Measurements from ENCODE around the gene PRR9.

Gene PRR9

GRCh38 chr1:153245466-153245865 lies 28.1 kb downstream of the PRR9 start:
- no peak overlapping the region for H3K4me2 ChIP-seq (ENCODE audit: insufficient read depth, low read length, poor library complexity, severe bottlenecking)
- WGBS, 2 donors (ENCODE audit: extremely low coverage in 2 of 2, insufficient read length in 2 of 2, insufficient replicate concordance in 1 of 2), result no CpG with 5 or more reads among the region's 4 CpGs

GRCh38 chr1:153246018-153246417 lies 28.6 kb downstream of the PRR9 start:
- H3K4me2 ChIP-seq (ENCODE audit: insufficient read depth, low read length, poor library complexity, severe bottlenecking), result no peak overlapping the region
- H2BK15ac ChIP-seq (ENCODE audit: low read length), result no peak overlapping the region
- no peak overlapping the region for H3K4me3 ChIP-seq (ENCODE audit: low read length in 2 of 2)
- H3K4ac ChIP-seq (ENCODE audit: low read length), result no peak overlapping the region
- H3K18ac ChIP-seq (ENCODE audit: low read length), result no peak overlapping the region
- H3K23ac ChIP-seq (ENCODE audit: low read depth, low read length, poor library complexity), result no peak overlapping the region
- H3K36me3 ChIP-seq (replicated peaks in 1 of 2; ENCODE audit: control insufficient read depth in 2 of 2, insufficient read depth in 2 of 2, low read length in 2 of 2), result no peaks in the 10 kb centered on the region
- H3K27me3 ChIP-seq (ENCODE audit: control insufficient read depth in 3 of 3, insufficient read depth in 3 of 3, low read depth in 1 of 3, low read length in 3 of 3), result no peaks in the 10 kb centered on the region
- no peak overlapping the region for H2AK5ac ChIP-seq (ENCODE audit: low read depth, low read length)
- H3K4me1 ChIP-seq (ENCODE audit: control insufficient read depth in 2 of 2, insufficient read depth in 1 of 2, low read depth in 1 of 2, low read length in 2 of 2), result peaks cover 0 to 4% of the 10 kb centered on the region in 2 donors
- no peak overlapping the region for H3K9ac ChIP-seq (ENCODE audit: low read depth, low read length, poor library complexity)
- no peak overlapping the region for H2BK12ac ChIP-seq (ENCODE audit: low read length)
- H3K14ac ChIP-seq (ENCODE audit: low read length), result no peak overlapping the region
- no peak overlapping the region for H4K8ac ChIP-seq (ENCODE audit: low read depth, low read length)
- H4K91ac ChIP-seq (ENCODE audit: low read depth, low read length, poor library complexity), result no peak overlapping the region
- H2AFZ ChIP-seq (ENCODE audit: low read length), result no peak overlapping the region
- H3K79me1 ChIP-seq (ENCODE audit: low read depth, low read length), result no peaks in the 10 kb centered on the region
- H2BK120ac ChIP-seq (ENCODE audit: low read depth, low read length), result no peak overlapping the region
- peaks cover 0 to 2% of the 10 kb centered on the region in 2 donors for H3K9me3 ChIP-seq (replicated peaks in 1 of 2; ENCODE audit: control insufficient read depth in 2 of 2, insufficient read depth in 1 of 2, low read depth in 1 of 2, low read length in 2 of 2)
- no peak for DNase-seq (ENCODE audit: low spot score)
- no peak overlapping the region for H2BK5ac ChIP-seq (ENCODE audit: low read length)
- WGBS, 2 donors (ENCODE audit: extremely low coverage in 2 of 2, insufficient read length in 2 of 2, insufficient replicate concordance in 1 of 2), result no CpG with 5 or more reads among the region's 1 CpG
- H3K27ac ChIP-seq (replicated peaks; ENCODE audit: low read length), result no peak overlapping the region

More at GRCh38 chr1:153245466-153245865, 28.1 kb downstream of the PRR9 start:
- H2BK12ac ChIP-seq (ENCODE audit: low read length), result no peak overlapping the region
- H3K27ac ChIP-seq (replicated peaks; ENCODE audit: low read length), result no peak overlapping the region
- H4K8ac ChIP-seq (ENCODE audit: low read depth, low read length), result no peak overlapping the region
- H2BK15ac ChIP-seq (ENCODE audit: low read length), result no peak overlapping the region
- H3K27me3 ChIP-seq (ENCODE audit: control insufficient read depth in 3 of 3, insufficient read depth in 3 of 3, low read depth in 1 of 3, low read length in 3 of 3), result no peaks in the 10 kb centered on the region
- H3K9ac ChIP-seq (ENCODE audit: low read depth, low read length, poor library complexity), result no peak overlapping the region
- H4K91ac ChIP-seq (ENCODE audit: low read depth, low read length, poor library complexity), result no peak overlapping the region
- no peak overlapping the region for H2AFZ ChIP-seq (ENCODE audit: low read length)
- H2AK5ac ChIP-seq (ENCODE audit: low read depth, low read length), result no peak overlapping the region
- no peak overlapping the region for H3K18ac ChIP-seq (ENCODE audit: low read length)
- H3K36me3 ChIP-seq (replicated peaks in 1 of 2; ENCODE audit: control insufficient read depth in 2 of 2, insufficient read depth in 2 of 2, low read length in 2 of 2), result no peaks in the 10 kb centered on the region
- no peak overlapping the region for H2BK120ac ChIP-seq (ENCODE audit: low read depth, low read length)
- H3K4me1 ChIP-seq (ENCODE audit: control insufficient read depth in 2 of 2, insufficient read depth in 1 of 2, low read depth in 1 of 2, low read length in 2 of 2), result peaks cover 0 to 4% of the 10 kb centered on the region in 2 donors
- no peak overlapping the region for H3K14ac ChIP-seq (ENCODE audit: low read length)
- no peak overlapping the region for H2BK5ac ChIP-seq (ENCODE audit: low read length)
- no peaks in the 10 kb centered on the region for H3K79me1 ChIP-seq (ENCODE audit: low read depth, low read length)
- no peak overlapping the region for H3K23ac ChIP-seq (ENCODE audit: low read depth, low read length, poor library complexity)
- peaks cover 0 to 2% of the 10 kb centered on the region in 2 donors for H3K9me3 ChIP-seq (replicated peaks in 1 of 2; ENCODE audit: control insufficient read depth in 2 of 2, insufficient read depth in 1 of 2, low read depth in 1 of 2, low read length in 2 of 2)
- no peak for DNase-seq (ENCODE audit: low spot score)
- H3K4ac ChIP-seq (ENCODE audit: low read length), result no peak overlapping the region
- H3K4me3 ChIP-seq (ENCODE audit: low read length in 2 of 2), result no peak overlapping the region

GRCh38 chr1:153246825-153247224 lies 29.4 kb downstream of the PRR9 start:
- no peak overlapping the region for H2AK5ac ChIP-seq (ENCODE audit: low read depth, low read length)
- no peaks in the 10 kb centered on the region for H3K27me3 ChIP-seq (ENCODE audit: control insufficient read depth in 3 of 3, insufficient read depth in 3 of 3, low read depth in 1 of 3, low read length in 3 of 3)
- H3K23ac ChIP-seq (ENCODE audit: low read depth, low read length, poor library complexity), result no peak overlapping the region
- peaks cover 0 to 4% of the 10 kb centered on the region in 2 donors for H3K4me1 ChIP-seq (ENCODE audit: control insufficient read depth in 2 of 2, insufficient read depth in 1 of 2, low read depth in 1 of 2, low read length in 2 of 2)
- no peak overlapping the region for H3K18ac ChIP-seq (ENCODE audit: low read length)
- H2AFZ ChIP-seq (ENCODE audit: low read length), result no peak overlapping the region
- H3K14ac ChIP-seq (ENCODE audit: low read length), result no peak overlapping the region
- no peaks in the 10 kb centered on the region for H3K36me3 ChIP-seq (replicated peaks in 1 of 2; ENCODE audit: control insufficient read depth in 2 of 2, insufficient read depth in 2 of 2, low read length in 2 of 2)
- no peak overlapping the region for H4K8ac ChIP-seq (ENCODE audit: low read depth, low read length)
- H2BK120ac ChIP-seq (ENCODE audit: low read depth, low read length), result no peak overlapping the region
- no CpG with 5 or more reads among the region's 2 CpGs for WGBS, 2 donors (ENCODE audit: extremely low coverage in 2 of 2, insufficient read length in 2 of 2, insufficient replicate concordance in 1 of 2)
- no peak overlapping the region for H3K27ac ChIP-seq (replicated peaks; ENCODE audit: low read length)
- H2BK12ac ChIP-seq (ENCODE audit: low read length), result no peak overlapping the region
- H3K9me3 ChIP-seq (replicated peaks in 1 of 2; ENCODE audit: control insufficient read depth in 2 of 2, insufficient read depth in 1 of 2, low read depth in 1 of 2, low read length in 2 of 2), result peaks cover 0 to 2% of the 10 kb centered on the region in 2 donors
- no peak overlapping the region for H3K4me2 ChIP-seq (ENCODE audit: insufficient read depth, low read length, poor library complexity, severe bottlenecking)
- DNase-seq (ENCODE audit: low spot score), result no peak
- H4K91ac ChIP-seq (ENCODE audit: low read depth, low read length, poor library complexity), result no peak overlapping the region
- H2BK15ac ChIP-seq (ENCODE audit: low read length), result no peak overlapping the region
- H2BK5ac ChIP-seq (ENCODE audit: low read length), result no peak overlapping the region
- no peaks in the 10 kb centered on the region for H3K79me1 ChIP-seq (ENCODE audit: low read depth, low read length)
- H3K4me3 ChIP-seq (ENCODE audit: low read length in 2 of 2), result no peak overlapping the region
- H3K9ac ChIP-seq (ENCODE audit: low read depth, low read length, poor library complexity), result no peak overlapping the region
- no peak overlapping the region for H3K4ac ChIP-seq (ENCODE audit: low read length)

GRCh38 chr1:153248176-153248879 lies 30.9 kb downstream of the PRR9 start:
- Histone ChIP-seq H3K4me2 (ENCODE audit: insufficient read depth, low read length, poor library complexity, severe bottlenecking) (no peak overlapping the region), H3K18ac (ENCODE audit: low read length) (no peak overlapping the region), H2BK120ac (ENCODE audit: low read depth, low read length) (no peak overlapping the region), H3K23ac (ENCODE audit: low read depth, low read length, poor library complexity) (no peak overlapping the region), H3K79me1 (ENCODE audit: low read depth, low read length) (no peaks in the 10 kb centered on the region), H3K9ac (ENCODE audit: low read depth, low read length, poor library complexity) (no peak overlapping the region), H3K14ac (ENCODE audit: low read length) (no peak overlapping the region), H2AK5ac (ENCODE audit: low read depth, low read length) (no peak overlapping the region), H3K4me1 (ENCODE audit: control insufficient read depth in 2 of 2, insufficient read depth in 1 of 2, low read depth in 1 of 2, low read length in 2 of 2) (peaks cover 0 to 4% of the 10 kb centered on the region in 2 donors), H3K27ac (replicated peaks; ENCODE audit: low read length) (no peak overlapping the region), H2AFZ (ENCODE audit: low read length) (no peak overlapping the region), H4K91ac (ENCODE audit: low read depth, low read length, poor library complexity) (no peak overlapping the region), H2BK5ac (ENCODE audit: low read length) (no peak overlapping the region), H2BK12ac (ENCODE audit: low read length) (no peak overlapping the region), H3K4me3 (ENCODE audit: low read length in 2 of 2) (no peak overlapping the region), H3K4ac (ENCODE audit: low read length) (no peak overlapping the region), H2BK15ac (ENCODE audit: low read length) (no peak overlapping the region), H3K27me3 (ENCODE audit: control insufficient read depth in 3 of 3, insufficient read depth in 3 of 3, low read depth in 1 of 3, low read length in 3 of 3) (no peaks in the 10 kb centered on the region), H4K8ac (ENCODE audit: low read depth, low read length) (no peak overlapping the region), H3K9me3 (replicated peaks in 1 of 2; ENCODE audit: control insufficient read depth in 2 of 2, insufficient read depth in 1 of 2, low read depth in 1 of 2, low read length in 2 of 2) (no peaks in the 10 kb centered on the region), H3K36me3 (replicated peaks in 1 of 2; ENCODE audit: control insufficient read depth in 2 of 2, insufficient read depth in 2 of 2, low read length in 2 of 2) (no peaks in the 10 kb centered on the region)
- DNase-seq (ENCODE audit: low spot score), result no peak
- WGBS, 2 donors (ENCODE audit: extremely low coverage in 2 of 2, insufficient read length in 2 of 2, insufficient replicate concordance in 1 of 2), result no CpG with 5 or more reads among the region's 5 CpGs

Data from neuronal stem cell (in vitro differentiated cells).